Right lobe of liver (tissue), 4 donors: ENCODE data around the gene PRSS36.

Experiments used
- CTCF ChIP-seq, 4 donors: fragments of 200-600 bp in 3 of 4; fragments of 450-650 bp in 1 of 4; IDR thresholded peaks; one replicate each; pipeline versions ENCODE4 v1.5.1 to v1.8.0; 2016 to 2022; ENCODE audit warnings: antibody characterized with exemption in 4 of 4, mild to moderate bottlenecking in 2 of 4
- POLR2A ChIP-seq: fragments of 450-650 bp; IDR thresholded peaks from one replicate; pipeline ENCODE4 v1.6.1; 2017; ENCODE audit warnings: antibody characterized with exemption, mild to moderate bottlenecking
- donor health status: DM: no; HTN: no; CAD: no.
- donor health status: DM: no; HTN: no; CAD: no.
- donor health status: DM: no; HTN: yes; CAD: no.

GRCh38 chr16:31108794-31109558 is 40.9 kb downstream of the PRSS36 start:
- TF ChIP-seq CTCF (IDR thresholded peaks at IDR 0.05), result no peak
- no peak for TF ChIP-seq POLR2A
